Osteoblast (primary cell): ENCODE results near the gene COL18A1. TPM values are rescaled to one million over a fixed set of nuclear protein-coding genes. Genes with fewer than 3 reads are reported as not detected.
A peak's percentile ranks its signal among the peaks of the same experiment; 100 is the strongest.

Source experiments
- DNase-seq: peaks from one replicate; pipeline ENCODE4 v3.0.0; 2011; ENCODE audit warnings: low spot score, mixed read lengths; ENCODE audit not compliant: insufficient read length; ENCODE audit errors: missing footprints
- H2AFZ ChIP-seq: 2 replicates; pipeline ENCODE4 v1.6.0; 2011; ENCODE audit warnings: mild to moderate bottlenecking, low read length
- H3K27ac ChIP-seq: 2 replicates; pipeline ENCODE4 v1.5.1; 2011; ENCODE audit warnings: mild to moderate bottlenecking, low read depth, low read length, moderate library complexity
- H3K27me3 ChIP-seq: 2 replicates; pipeline ENCODE4 v1.6.0; 2012; ENCODE audit warnings: mild to moderate bottlenecking, control low read depth, inconsistent platforms, low read length, moderate library complexity; ENCODE audit not compliant: insufficient read depth
- H3K36me3 ChIP-seq: 2 replicates; pipeline ENCODE4 v1.5.1; 2011; ENCODE audit warnings: mild to moderate bottlenecking, low read length, control low read depth, moderate library complexity; ENCODE audit not compliant: insufficient read depth
- H3K4me1 ChIP-seq: 2 replicates; pipeline ENCODE4 v1.5.1; 2011; ENCODE audit warnings: mild to moderate bottlenecking, low read length, control low read depth, moderate library complexity; ENCODE audit not compliant: insufficient read depth
- H3K4me2 ChIP-seq: 2 replicates; pipeline ENCODE4 v1.6.0; 2011; ENCODE audit warnings: mild to moderate bottlenecking, low read length; ENCODE audit not compliant: insufficient read depth
- H3K4me3 ChIP-seq: fragments of 200-600 bp; sonication (generic); 3 replicates; pipeline ENCODE4 v1.5.1; 2012; ENCODE audit warnings: mild to moderate bottlenecking, low read length, inconsistent platforms; ENCODE audit not compliant: insufficient read depth
- H3K79me2 ChIP-seq: 2 replicates; pipeline ENCODE4 v1.6.0; 2012; ENCODE audit warnings: mild to moderate bottlenecking, low read length, control low read depth, inconsistent platforms; ENCODE audit not compliant: insufficient read depth
- H3K9me3 ChIP-seq: 2 replicates; pipeline ENCODE4 v1.5.1; 2011; ENCODE audit warnings: low read depth, low read length, control low read depth
- H4K20me1 ChIP-seq: 2 replicates; pipeline ENCODE4 v1.6.0; 2012; ENCODE audit warnings: mild to moderate bottlenecking, low read length, control low read depth; ENCODE audit not compliant: insufficient read depth
- CTCF ChIP-seq: IDR thresholded peaks from 2 replicates; pipeline ENCODE4 v1.5.1; 2011; ENCODE audit warnings: mild to moderate bottlenecking, low read depth, low read length, moderate library complexity; ENCODE audit errors: extremely low read depth
- total RNA-seq: library from RNA; depleted of rRNA; stranded (reverse); fragments of >200 nt; gene quantifications from 2 replicates; pipeline ENCODE4 v1.2.3, GENCODE V29; 2012

COL18A1 gene
- total RNA-seq, 1 donor: 8.3 TPM

GRCh38 chr21:45407629-45408247 lies 2.8 kb downstream of the COL18A1 start:
- no peaks in the 10 kb centered on the region for H4K20me1 ChIP-seq

GRCh38 chr21:45408271-45408791 lies 3.4 kb downstream of the COL18A1 start:
- Histone ChIP-seq H4K20me1 (no peaks in the 10 kb centered on the region), H2AFZ (no peak overlapping the region), H3K4me1 (no peaks in the 10 kb centered on the region), H3K4me3 (no peak overlapping the region), H3K36me3 (no peaks in the 10 kb centered on the region), H3K4me2 (no peak overlapping the region), H3K9me3 (no peaks in the 10 kb centered on the region), H3K79me2 (no peaks in the 10 kb centered on the region), H3K27me3 (peaks cover 14% of the 10 kb centered on the region), H3K27ac (no peak overlapping the region)
- DNase-seq: no peak
- TF ChIP-seq CTCF: no peak

More at GRCh38 chr21:45407629-45408247, 2.8 kb downstream of the COL18A1 start:
- Histone ChIP-seq H3K4me3 (no peak overlapping the region), H3K36me3 (no peaks in the 10 kb centered on the region), H3K27me3 (peaks cover 18% of the 10 kb centered on the region), H2AFZ (no peak overlapping the region), H3K9me3 (no peaks in the 10 kb centered on the region), H3K79me2 (no peaks in the 10 kb centered on the region), H3K27ac (no peak overlapping the region), H3K4me2 (no peak overlapping the region), H3K4me1 (no peaks in the 10 kb centered on the region)
- DNase-seq: no peak
- TF ChIP-seq CTCF: no peak

DNA sequence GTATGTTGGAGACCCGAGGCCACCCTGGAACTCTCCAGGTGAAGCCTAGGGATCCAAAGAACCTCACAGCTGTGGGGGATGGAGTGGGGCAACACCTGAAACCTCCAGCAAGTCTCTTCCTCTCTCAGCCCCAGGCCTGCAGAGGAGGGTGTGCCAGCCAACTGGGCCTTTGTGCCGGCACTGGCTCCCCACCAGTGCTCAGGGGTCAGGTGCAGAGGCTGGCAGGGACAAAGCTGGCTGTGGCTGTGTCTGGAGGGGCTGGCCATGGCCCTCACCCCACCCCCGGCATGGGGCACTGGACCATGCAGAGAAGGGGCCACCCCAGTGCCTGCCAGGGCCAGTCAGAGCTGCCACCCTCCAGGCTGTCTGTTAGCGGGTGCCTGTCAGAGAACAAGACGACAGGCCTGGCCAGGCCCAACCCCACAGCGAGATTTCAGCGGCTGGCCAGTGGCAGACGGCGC lies 3.9 kb downstream of the COL18A1 start:
- Histone ChIP-seq H3K36me3 (no peaks in the 10 kb centered on the region), H3K9me3 (no peaks in the 10 kb centered on the region), H4K20me1 (no peaks in the 10 kb centered on the region), H3K27ac (no peak overlapping the region), H3K4me1 (no peaks in the 10 kb centered on the region), H2AFZ (no peak overlapping the region), H3K4me3 (no peak overlapping the region), H3K4me2 (no peak overlapping the region), H3K79me2 (no peaks in the 10 kb centered on the region), H3K27me3 (peaks cover 9% of the 10 kb centered on the region)
- DNase-seq: no peak
- TF ChIP-seq CTCF: no peak

- Histone ChIP-seq H3K4me1 (no peaks in the 10 kb centered on the region), H2AFZ (no peak overlapping the region), H3K27ac (no peak overlapping the region), H4K20me1 (no peaks in the 10 kb centered on the region), H3K4me2 (no peak overlapping the region), H3K9me3 (no peaks in the 10 kb centered on the region), H3K4me3 (no peak overlapping the region), H3K36me3 (no peaks in the 10 kb centered on the region), H3K79me2 (no peaks in the 10 kb centered on the region), H3K27me3 (peaks cover 3% of the 10 kb centered on the region)
- TF ChIP-seq CTCF: no peak
- DNase-seq: peak; percentile 90
Measured at GRCh38 chr21:45409466-45410150, 4.6 kb downstream of the COL18A1 start.
